Measurements from ENCODE around the gene ENOPH1.

- TF ChIP-seq SUZ12 (IDR thresholded peaks at IDR 0.05; ENCODE audit: extremely low read depth, insufficient read depth, insufficient read length) (no peak), ZNF274 (IDR thresholded peaks at IDR 0.05; ENCODE audit: low read depth, low read length) (no peak)
Observed at GRCh38 chr4:82421796-82422560, 8.4 kb upstream of the ENOPH1 start.

Measured in NT2/D1 (cell line).